Stimulated activated CD4-positive, alpha-beta T cell treated with anti-CD3 and anti-CD28 coated beads, Interleukin-4, amount 100 ng/mL, for 1 hour (primary cell): ENCODE measurements around the gene RNF130.
"Not testable (repeated sequence)": the region's sequence is repeated elsewhere in the genome, so short reads cannot be mapped to it uniquely, and the experiment has no call there.

Experiments
- DNase-seq: peaks from one replicate; pipeline ENCODE4 v3.0.0-alpha.2; 2020

Gene RNF130

GRCh38 chr5:180009581-180009980 lies 62.0 kb downstream of the RNF130 start:
- DNase-seq = no peak

DNA sequence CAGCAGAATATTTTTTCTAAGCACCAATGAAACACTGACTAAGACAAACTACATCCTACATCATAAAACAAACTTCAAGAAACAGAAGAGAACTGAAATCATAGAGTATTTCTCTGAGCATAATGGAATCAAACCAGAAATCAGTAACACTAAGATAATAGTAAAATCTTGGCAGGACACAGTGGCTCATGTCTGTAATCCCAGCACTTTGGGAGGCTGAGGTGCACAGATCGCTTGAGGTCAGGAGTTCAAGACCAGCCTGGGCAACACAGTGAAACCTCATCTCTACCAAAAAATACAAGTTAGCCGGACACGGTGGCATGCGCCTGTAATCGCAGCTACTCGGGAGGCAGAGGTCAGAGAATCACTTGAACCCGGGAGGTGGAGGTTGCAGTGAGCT lies 63.1 kb downstream of the RNF130 start:
- DNase-seq = no peak

DNA sequence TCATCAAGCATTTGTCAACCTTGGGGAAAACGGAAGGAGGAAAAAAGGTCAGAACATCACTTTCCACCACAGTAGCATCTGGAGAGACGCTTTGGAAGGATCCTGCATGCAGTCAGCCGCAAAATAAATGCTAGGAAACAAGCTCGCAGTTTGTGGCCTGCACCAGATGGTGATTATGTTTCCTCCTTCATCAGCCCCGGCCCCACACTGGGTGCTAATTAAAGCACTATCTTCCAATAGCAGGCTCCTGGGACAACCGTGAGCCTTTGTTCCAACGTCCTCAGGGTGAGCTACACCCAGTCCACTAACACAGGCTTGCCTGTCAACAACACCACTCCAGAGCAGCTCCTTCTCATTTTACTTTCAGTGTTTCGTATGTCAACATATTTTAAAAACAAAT lies 64.0 kb downstream of the RNF130 start:
- DNase-seq = no peak

GRCh38 chr5:180006141-180006540 lies 65.4 kb downstream of the RNF130 start:
- no peak for DNase-seq

- no peak for DNase-seq
Measured at GRCh38 chr5:180003127-180003526, 68.4 kb downstream of the RNF130 start.

DNA sequence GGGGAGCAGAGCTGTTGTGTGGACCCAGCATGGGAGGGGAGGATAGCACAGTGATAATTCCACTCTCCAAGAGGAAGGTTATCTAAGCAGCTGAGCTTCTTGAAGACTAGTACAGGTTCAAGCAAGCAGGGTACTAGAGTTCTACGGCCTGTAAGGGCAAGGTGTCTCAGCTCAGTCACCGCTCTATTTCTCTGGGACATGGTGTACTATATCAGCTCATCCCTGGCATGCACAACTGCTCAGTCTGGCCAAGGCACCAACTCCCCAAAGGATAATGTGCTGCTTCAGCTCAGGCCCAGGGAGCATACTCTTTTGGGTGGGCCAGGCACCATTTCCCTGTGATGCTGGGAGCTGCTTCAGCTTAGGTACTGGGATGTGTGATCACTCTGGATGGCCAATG lies 69.8 kb downstream of the RNF130 start:
- DNase-seq = no peak

DNA sequence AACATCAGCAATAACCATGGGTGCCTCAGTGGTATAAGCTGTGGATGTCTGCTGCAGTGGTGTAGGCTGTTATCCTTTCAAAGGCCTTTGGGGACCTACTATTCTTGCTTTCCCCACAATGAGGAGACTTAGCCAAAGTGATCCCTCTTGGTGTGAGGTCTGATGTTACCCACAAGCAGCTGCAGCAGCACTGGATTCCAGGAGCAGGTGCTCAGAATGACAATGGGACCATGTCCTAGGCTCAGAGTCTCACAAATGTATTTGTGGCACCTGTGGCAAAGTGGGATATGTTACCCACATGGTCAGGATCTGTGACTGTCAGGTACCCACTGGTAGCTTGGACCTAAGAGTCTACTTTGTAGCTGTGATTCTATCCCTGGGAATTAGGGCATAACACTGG lies 70.4 kb downstream of the RNF130 start:
- no peak for DNase-seq

DNA sequence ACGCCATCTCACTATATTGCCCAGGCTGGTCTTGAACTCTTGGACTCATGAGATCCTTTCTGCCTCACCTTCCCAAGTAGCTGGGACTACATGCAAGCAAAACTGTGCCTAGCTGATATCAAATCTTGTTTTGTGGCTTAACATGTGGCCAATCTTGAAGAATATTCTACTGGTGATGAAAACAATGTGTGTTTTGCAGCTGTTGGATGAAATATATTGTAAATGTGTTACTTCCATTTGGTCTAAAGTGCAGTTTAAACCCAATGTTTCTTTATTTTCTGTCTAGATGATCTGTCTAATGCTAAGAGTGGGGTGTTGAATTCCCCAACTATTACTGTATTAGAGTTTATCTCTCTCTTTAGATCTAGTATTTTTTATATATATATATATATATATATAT lies 73.1 kb downstream of the RNF130 start:
- no peak for DNase-seq

DNA sequence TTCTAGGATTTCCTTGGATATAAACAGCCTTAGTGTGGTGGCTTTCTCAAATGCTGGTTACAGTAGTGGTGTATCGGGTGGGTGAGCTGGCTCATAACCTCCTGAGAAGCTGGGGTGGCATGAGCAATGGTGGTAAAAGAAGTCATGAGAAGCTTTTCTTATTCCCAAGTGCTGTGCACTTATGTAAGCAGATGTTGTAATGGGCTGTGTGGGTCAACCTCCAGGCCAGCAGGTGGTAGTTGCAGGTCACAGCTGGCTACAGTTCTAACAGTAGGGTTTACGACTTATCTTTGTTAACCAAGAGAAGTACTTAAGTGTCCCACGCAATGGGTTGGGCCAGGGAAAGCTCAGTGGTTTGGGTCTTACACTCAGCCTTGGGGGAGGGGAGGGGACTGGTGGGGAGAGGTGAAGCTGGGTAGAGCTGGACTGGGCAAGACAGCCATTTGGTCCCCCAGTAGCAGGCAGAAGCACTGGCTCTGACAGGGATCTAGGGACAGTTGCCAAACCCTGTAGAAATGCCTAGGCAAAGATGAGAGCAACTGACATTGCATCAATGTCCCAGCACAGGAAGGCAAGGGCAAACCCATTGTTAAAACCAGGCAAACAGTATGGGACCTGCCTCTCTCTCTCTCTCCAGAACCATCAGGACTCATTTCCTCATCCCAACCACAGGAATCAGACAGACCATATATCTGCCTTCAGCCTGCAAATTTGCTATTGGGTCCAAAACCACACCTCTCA lies 76.8 kb downstream of the RNF130 start:
- no peak for DNase-seq

GRCh38 chr5:179992855-179993254 lies 78.7 kb downstream of the RNF130 start:
- DNase-seq = not testable (repeated sequence)

DNA sequence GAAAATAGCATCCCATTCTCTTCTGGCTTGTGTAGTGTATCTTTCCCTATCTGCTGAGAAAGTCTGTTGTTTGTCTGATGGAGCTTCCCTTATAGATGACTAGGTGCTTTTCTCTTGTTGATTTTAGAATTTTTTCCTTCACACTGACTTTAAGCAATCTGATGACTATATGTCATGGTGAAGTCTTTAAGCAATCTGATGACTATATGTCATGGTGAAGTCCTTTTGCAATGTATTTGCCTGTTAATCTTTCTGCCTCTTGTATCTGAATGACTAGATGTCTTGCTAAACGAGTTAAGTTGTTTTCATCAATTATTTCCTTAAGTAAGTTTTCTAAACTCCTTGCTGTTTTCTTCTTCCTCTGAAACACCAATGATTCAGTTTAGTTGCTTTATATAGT lies 80.5 kb downstream of the RNF130 start:
- DNase-seq = no peak

GRCh38 chr5:179990525-179990924 lies 81.0 kb downstream of the RNF130 start:
- not testable (repeated sequence) for DNase-seq

DNA sequence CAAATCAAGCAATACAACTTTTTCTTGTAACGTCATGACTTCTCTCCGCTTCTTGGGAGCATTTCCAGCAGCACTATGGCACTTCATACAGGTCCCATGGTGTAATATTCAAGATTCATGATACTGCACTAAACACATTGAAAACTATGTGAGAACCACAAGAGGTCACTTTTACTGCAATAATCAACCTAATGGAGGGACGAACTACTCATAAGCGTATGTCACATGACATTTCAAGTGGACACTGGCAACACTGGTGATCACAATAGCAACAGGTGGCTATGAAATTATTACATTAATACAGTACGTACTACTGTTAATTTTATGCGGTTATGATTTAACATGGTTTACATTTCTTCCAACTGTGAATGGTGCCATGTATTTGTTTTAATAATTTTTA lies 85.2 kb downstream of the RNF130 start:
- DNase-seq = no peak

DNA sequence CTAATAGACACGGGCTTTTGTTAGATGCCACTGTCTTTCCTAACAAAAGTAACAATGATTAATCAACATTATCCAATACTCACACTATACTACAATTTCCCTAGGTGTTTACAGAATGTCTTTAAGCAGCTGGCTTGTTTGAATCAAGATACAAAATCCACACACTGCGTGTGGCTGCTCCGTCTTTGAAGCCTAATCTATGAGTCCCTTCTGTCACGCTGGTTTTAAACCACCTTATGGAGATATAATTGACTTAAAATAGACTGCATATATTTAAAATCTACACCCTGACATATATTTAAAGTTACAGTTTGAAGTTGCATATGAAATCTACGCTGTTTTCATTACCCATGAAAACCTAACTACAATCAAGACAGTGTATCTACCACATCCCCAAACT lies 89.9 kb downstream of the RNF130 start:
- no peak for DNase-seq

- DNase-seq = no peak
Measured at GRCh38 chr5:179980767-179981166, 90.8 kb downstream of the RNF130 start.

- no peak for DNase-seq
Measured at GRCh38 chr5:179978792-179979191, 92.8 kb downstream of the RNF130 start.

DNA sequence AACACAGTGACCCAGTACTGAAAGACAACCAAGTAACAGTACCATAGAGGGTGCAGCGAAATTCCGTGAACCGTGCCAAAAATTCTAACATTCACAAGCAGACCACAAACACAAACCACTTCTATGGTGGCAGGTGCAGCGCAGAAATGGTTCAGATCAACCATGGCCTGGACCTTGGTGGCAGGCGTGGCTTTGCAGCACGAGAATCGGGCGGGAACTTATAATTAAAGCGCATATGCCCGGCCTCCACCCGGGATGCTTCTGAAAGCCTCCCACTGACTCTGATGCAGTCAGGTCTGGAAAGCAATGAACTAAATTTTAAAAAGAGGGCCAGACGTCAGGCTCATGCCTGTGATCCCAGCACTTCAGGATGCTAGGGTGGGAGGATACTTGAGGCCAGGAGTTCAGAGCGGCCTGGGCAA lies 95.8 kb downstream of the RNF130 start:
- DNase-seq = no peak

DNA sequence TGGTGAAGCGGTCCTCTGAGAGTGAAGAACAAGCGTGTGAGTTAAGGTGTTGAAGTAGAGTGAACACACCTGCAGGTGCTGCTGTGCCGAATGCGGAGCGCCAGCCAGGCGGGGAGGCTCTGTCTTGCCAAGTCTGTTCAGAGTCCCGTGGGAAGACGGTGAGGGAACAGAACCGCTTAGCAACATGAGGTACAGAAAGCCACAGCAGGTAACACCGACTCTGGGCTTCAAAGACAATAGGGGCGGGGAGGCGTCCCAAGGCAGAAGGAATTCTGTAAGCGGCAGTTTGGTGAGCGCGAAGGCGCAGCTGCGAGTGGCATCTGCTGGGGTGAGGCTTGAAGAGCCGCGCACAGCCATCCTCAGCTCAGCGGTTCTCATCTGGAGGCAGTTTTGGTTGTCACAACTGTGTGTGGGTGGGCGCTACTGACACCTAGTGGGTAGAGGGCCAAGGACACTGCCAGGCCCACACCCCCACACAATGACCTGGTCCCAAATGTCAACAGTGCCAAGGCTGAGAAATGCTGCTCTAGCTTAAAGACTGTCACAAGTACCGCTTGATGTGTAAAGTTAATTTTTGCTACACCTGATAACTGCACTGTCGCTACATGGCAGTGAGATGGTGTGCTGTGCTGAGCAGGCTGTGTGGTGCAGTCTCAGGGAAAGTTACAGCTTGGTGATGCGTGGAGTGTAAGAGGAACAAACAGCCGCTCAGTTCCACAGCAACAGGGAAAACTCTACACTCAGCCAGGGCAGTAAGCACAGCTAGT lies 96.4 kb downstream of the RNF130 start:
- peak; percentile 11 for DNase-seq

DNA sequence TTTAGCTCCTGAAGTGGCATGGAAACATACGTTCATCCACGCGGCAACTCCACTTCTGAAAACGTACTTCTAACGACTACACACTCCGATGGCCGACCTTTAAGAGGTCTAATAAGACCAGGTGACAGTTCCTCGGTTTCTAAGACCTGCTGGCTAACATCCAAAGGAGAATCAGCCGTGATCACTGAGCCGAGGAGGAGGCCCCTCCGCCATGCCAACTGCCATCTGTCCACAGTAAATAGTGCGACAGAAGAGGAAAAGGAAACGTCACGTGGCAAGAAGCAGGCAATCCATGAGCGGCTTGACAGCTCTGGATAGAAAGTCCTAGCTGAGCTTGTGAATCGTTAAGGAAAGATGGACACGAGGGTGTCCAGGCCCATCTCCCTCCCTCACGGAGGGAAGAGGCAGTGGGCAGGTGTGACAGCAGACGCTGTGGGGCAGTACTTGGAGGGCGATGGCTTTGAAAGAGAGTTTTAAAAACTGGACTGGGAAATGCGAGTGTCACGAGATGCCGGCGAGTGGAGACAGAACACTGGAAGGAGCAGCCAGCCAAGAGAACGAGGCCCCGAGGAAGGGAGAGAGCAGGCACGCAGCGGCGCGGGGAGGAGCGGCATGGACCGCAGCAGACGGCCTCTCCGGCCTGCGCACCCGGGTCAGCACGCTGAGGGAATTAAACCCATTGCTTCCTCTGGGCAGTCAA lies 97.2 kb downstream of the RNF130 start:
- DNase-seq = no peak

DNA sequence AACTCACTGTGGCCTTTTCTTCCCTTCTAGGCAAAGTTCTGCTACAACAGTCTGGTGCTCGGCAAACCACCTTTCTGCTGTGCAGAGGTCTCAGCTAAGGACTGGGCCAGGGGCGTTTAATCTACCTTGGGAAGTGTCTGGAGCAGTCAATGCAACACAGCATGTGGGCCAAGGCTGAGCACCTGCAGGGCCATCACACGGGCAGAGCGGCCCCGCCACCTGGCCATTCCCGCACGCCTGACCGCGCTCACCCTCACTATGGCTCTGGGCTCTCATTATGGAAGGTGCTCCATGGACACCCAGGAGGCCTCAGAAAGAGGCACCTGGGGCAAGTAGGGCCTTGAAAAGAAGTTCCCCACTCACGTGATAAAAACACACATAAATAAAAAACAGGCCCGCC lies 98.2 kb downstream of the RNF130 start:
- no peak for DNase-seq

GRCh38 chr5:179969110-179969509 lies 102.4 kb downstream of the RNF130 start:
- no peak for DNase-seq

GRCh38 chr5:179967489-179967888 lies 104.1 kb downstream of the RNF130 start:
- DNase-seq = no peak

- DNase-seq = no peak
Measured at GRCh38 chr5:179964015-179964414, 107.5 kb downstream of the RNF130 start.

- no peak for DNase-seq
Measured at GRCh38 chr5:179963375-179963774, 108.2 kb downstream of the RNF130 start.
